GM11168 (cell line): ENCODE measurements around the gene WDR1.

Source experiments
- in situ Hi-C: fragments of 300-500 bp; cut with MboI; formaldehyde crosslinking; loops from one replicate; pipeline ENCODE4 v1.12.0; 2022; ENCODE audit warnings: low sequenced_read_pairs; ENCODE audit not compliant: unreplicated experiment

The WDR1 gene

DNA sequence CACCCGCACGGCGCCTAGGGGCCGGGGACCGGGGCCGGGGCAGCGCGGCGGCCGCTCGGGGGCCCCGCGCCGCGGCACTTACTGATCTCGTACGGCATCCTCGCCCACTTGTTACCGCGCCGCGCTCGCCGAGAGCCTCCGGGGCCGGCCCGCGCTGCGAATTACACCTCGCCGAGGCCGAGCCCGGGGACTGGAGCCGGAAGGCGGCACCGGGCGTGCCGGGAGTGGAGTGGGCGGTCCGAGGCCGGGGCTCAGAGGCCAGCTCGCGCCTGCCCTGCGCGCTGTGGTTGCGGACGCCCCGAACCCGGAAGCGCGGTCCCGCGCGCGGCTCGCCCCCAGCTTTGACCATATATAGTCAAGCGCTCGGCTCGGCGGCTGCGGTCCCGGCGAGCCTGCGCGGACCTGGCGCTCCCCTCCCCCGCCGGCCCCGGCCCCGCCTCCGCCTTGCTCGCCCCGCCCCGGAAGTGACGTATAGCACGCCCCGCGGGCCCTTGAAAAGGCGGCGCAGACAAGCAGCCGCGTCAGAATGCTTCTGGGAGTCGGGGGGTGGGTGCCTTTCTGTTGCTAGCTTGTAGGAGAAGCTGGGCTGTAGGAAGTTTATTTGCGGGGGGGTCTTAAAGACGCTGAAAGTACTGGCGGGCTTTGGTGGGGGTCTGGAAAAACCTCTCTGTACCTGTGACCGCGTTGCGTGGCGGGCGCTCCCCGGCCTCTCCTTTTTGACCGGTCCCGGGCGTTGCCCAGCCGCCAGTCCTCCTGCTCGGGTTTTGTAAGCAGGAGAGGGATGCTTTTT, at the start of gene WDR1:
Gene WDR1 (minus strand): TSS at position 231 of the 790 bp plus-strand sequence. CDS start 133 bp downstream, at position 98.
- in situ Hi-C loops = no loop called here

DNA sequence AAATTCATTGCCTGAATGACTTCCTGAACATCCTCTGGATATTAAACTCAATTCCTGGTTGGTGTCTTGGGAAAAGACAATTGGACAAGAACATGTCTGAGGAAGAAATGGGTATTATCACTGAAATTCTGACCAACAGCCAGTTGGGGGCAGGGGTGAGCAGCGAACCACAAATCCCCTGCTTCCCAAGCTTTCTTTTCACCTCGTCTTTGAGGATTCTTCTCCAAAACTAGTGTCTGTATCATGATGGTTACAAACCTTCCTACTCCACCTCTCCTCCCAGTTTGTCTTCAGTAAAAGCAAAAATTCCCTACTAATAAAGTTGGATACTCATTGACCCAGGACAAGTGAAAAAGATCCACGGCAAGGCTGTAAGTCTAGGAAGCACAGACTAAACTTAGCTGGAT, 48.3 kb upstream of the WDR1 start:
- in situ Hi-C loops = loop anchor here (25.0 kb wide), 1 partner anchor 372 kb away; no protein-coding TSS in a partner anchor

DNA sequence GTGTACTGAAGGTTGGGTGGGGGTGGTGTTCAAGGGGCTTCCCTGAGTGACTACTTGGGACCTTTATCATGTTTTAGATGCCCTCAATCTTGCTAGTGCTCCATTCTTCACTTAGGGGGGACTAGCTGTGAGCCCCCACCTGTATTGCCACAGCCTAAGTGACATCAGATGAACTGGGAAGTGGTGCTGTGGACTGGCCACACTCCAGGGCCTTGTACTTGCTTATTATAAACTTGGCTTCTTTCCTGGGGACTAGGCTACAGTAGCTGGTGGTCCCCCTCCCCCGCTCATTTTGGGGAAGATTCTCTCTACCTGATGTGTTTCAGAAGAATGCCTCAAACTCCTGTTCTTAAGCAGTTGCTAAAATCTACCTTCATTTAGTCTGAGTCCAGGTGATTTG, 46.7 kb upstream of the WDR1 start:
- in situ Hi-C loops = loop anchor here (25.0 kb wide), 1 partner anchor 374 kb away; no protein-coding TSS in a partner anchor

DNA sequence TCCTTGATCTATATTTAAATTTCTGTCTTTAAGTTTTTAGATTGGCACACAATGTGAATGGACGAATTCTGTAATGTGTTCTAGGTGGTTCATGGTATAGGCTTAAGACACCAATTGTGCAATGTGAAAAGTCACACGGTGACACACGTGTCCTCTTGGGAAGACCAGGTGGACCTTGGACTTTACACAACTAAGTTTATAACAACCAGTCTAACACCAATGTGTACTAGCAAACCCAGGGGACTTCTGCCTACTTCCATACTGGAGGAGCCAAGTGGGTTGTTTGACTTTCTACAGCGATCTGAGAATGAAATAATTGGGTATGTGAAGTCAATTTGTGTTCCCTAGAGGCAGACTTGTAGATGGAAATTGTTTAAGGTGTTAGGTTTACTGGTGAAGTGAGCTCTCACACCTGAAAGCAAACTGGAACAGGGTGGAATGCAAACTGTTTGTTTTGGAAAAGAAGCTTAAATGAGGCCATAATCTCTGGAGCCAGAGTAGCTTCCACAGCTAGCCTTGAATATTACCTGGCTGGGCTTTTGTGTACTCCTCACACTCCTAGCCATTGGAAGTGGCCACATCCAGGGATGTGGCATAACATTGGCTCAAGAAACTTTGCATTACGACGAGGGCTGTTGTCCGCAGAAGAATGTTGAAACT, 45.9 kb upstream of the WDR1 start:
- in situ Hi-C loops = loop anchor here (25.0 kb wide), 1 partner anchor 375 kb away; no protein-coding TSS in a partner anchor

DNA sequence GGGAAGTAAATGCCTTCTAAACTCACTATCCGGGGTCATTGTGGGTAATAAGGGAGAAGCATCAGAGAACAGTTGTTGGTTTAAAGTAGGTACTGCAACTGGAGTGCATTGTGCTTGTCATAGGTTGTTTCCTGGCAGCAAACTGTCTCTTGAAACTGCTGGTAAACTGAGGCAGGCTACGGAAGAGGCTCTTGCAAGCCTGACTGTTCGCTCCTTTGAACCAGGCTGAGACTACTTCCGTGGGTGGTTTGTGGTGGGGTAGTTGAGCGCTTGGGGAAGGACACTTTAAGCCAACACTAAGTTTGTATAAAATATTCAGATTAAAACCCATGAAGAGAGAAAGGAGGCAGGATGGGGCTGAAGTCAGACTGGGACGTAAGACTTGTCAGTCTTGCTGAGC, 45.2 kb upstream of the WDR1 start:
- in situ Hi-C loops = loop anchor here (25.0 kb wide), 1 partner anchor 375 kb away; no protein-coding TSS in a partner anchor

DNA sequence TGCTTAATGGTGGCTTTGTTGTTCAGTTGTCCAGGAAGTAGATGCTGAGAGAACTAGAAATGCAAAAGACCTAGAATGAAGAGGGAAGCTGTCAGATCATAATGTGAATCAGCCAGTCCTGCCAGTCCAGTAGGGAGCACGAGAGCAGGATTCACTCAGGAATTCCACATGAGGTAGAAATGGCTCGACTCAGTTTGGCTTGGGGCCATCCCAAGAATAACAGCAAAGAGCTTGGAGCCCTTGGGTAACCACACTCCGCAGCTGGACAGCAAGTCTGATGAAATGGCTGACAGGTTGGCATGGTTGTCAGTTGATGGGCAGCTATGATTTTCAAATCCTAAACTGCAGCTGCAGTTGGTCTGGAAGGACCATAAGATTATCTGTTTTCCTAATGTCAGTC, 44.5 kb upstream of the WDR1 start:
- in situ Hi-C loops = loop anchor here (25.0 kb wide), 1 partner anchor 376 kb away; no protein-coding TSS in a partner anchor

GRCh38 chr4:10160281-10160856, 43.8 kb upstream of the WDR1 start:
- in situ Hi-C loops = loop anchor here (25.0 kb wide), 1 partner anchor 377 kb away; no protein-coding TSS in a partner anchor

- in situ Hi-C loops = loop anchor here (25.0 kb wide), 1 partner anchor 378 kb away; no protein-coding TSS in a partner anchor
Measured at GRCh38 chr4:10159671-10160070, 43.1 kb upstream of the WDR1 start.

- in situ Hi-C loops = loop anchor here (25.0 kb wide), 1 partner anchor 379 kb away; no protein-coding TSS in a partner anchor
Measured at GRCh38 chr4:10158333-10158942, 41.8 kb upstream of the WDR1 start.

DNA sequence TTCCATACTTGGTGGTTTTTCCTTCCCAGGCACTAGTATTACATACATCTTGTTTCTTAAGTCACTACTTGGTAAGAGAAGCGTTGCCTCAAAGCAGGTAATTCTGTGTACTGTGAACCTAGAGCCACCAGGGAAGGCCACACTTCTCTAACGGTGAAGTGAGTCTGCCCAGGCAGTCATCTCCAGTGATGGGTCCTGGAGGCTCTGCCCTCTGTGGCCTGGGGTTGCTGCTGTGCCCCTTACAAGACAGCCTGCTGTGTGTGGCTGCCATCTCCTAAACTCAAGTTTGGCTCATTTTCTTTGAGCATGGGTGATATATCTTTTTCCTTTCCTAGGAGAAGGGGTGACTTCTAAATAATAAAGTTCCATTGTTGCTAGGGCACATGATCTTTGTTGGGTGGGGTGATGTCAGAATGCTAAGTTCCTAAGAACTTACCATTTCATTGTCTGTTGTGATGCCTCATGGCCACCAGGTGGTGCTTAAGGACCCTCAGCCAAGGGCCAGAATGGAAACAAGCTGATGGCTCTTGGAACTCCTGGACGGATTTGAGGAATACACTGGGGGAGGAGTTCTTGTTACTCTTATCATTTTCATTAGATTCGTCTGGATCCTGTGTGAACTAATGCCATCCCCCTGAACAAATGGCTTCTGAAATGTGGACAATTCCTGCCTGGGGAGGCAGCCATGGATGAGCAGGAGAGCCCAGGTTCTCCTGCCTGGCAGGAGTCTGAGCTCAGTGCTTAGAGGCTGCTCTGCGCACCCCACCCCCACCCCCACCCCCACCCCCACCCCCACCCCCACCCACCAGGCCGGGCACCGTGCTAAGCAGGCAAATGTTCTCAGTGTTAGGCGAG, 41.1 kb upstream of the WDR1 start:
- in situ Hi-C loops = loop anchor here (25.0 kb wide), 1 partner anchor 380 kb away; no protein-coding TSS in a partner anchor

DNA sequence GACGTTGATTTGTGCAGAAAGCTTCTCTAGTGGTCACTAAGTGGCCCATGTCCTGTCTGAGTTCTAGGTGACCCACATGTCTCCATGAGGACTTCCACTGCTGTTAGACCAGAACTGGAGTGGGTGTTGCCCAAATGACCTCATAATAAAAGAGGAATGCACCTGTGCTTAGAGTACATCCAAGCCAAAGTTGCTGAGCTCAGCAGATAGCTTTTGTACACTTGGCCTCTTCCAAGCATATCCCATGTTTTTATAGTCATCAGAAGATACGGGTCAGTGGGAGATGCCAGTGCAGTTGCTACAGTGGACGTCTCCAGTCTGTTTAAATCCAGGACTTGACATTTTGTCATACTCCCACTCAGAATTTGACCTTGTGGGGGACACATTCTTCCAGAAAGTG, 37.6 kb upstream of the WDR1 start:
- in situ Hi-C loops = loop anchor here (25.0 kb wide), 1 partner anchor 383 kb away; no protein-coding TSS in a partner anchor

GRCh38 chr4:10153161-10153560, 36.6 kb upstream of the WDR1 start:
- in situ Hi-C loops = loop anchor here (25.0 kb wide), 1 partner anchor 384 kb away; no protein-coding TSS in a partner anchor

DNA sequence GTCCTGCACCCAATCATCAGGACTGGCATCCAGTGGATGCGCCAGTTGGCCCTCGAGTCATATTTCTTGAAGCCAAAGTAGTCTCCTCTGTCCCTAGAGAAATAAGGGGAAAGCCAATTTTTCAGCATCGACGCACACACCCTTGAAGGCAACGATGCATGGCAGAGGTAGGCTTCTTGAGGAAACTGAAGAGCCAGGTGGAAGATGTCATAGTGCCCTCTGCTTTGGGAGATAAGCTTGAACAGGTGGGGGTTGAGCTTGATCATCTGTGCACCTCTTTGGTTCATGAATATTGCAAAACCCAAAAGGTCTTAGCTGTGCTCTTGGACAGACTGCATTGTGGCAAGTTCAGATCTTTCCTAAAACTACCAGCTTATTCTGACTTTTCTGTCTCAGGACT, 34.6 kb upstream of the WDR1 start:
- in situ Hi-C loops = loop anchor here (25.0 kb wide), 1 partner anchor 386 kb away; no protein-coding TSS in a partner anchor

DNA sequence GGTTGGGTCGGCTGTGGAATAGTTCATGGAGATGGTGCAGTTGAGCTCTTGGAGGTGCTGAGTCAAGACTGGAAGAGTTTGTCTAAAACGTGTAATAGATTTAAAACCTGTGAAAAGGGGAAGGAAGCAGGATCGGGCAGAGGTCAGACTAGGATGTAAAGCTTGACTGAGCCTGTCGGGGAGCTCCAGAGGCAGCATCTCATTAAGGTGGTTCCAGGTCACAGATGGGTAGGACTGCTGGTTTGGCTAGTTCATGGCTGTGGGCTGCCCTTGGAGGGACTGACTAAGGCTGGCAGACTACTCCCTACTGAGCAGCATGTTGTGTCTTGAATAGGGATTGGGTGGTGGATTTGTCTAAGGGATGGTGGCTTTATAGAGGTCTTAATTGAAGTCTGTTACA, 28.4 kb upstream of the WDR1 start:
- in situ Hi-C loops = no loop called here

DNA sequence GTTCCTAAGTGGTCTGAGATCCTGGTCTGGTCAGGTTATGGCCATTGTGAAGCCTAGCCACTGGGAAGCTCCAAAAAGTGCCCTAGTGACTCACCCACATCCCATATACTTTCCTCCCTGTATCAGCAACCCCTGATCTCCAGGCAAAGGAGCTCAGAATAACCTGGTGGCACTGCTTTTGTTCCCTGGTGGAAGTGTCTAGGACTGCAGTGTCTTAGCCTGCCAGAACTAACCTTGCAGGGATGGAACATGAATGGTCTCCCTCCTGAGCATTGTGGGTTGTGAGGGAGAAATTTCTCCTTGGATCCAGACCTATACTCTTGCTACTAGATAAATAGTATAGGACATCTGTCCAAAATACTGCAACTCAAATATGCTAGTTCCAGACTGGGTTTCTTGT, 27.9 kb upstream of the WDR1 start:
- in situ Hi-C loops = no loop called here

- in situ Hi-C loops = no loop called here
Measured at GRCh38 chr4:10143171-10143570, 26.6 kb upstream of the WDR1 start.

DNA sequence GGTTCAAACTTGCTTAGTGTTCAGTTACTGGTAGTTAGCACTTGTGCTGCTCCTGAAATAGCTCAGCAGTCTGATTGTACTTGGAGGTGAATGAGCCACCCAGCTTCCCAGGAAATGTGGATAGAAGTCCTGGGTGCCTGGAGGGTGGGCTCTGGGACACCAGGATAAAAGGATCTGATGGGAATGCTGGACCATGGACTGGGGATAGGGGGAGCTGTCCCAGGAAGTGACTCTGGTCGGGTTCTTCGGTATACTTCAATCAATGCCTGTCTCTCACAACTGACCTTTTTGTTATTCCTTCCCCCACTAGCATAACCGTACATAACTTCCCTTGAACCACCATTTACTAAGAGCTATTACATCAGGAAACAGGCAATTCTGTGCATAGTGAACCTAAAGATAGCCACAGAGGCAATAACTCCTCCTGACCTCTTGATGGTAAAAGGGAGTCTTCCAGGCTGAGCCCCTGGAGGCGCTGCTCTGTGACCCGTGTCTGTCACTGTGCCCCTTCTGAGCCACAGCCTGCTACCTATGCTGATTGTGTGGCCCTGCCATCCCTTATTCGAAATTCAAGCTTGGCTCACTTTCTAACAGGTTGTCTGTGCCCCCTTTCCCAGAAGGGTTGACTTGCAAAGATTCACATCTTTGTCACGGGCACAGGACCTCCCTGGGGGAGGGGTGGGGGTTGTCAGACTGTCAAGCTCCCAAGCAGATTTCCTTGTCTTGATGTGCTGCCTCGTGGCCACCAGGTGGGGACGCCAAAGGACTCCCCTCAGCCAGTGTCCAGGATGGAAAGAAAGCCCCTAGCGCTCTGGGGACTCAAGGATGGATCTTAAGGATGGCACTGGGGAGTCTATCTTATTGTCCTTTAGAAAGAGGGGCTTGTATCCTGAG, 24.5 kb upstream of the WDR1 start:
- in situ Hi-C loops = no loop called here

DNA sequence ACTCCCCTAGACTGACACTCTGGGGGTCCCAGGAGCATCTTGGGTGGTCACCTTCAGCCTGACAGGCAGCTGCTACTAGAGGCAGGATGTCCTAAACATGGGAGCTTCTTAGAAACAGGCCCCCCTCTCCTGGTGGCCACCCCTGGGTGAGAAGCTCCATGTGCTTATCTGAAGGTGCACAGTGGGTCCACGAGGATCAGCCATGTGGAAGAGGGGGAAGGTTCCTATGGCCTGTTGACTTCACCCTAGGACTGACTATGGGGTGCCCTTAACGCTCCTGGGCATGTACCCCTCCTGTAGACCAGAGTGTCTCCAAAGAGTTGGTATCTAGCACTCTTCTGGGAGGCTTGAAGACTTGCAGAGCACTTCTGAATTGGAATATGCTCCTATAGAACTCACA, 22.9 kb upstream of the WDR1 start:
- in situ Hi-C loops = no loop called here
